GM13976 (cell line): ENCODE measurements around the gene NES.

Source experiments
- DNase-seq: peaks from one replicate; pipeline ENCODE4 v3.0.0; 2012; ENCODE audit warnings: low spot score
- in situ Hi-C: fragments of 300-500 bp; cut with MboI; formaldehyde crosslinking; loops from one replicate; pipeline ENCODE4 v1.12.0; 2022; ENCODE audit warnings: low sequenced_read_pairs, mixed read lengths, inconsistent platforms; ENCODE audit not compliant: unreplicated experiment
- TF ChIP-seq, protein P1 (sequence below): IDR thresholded peaks from 2 replicates; pipeline ENCODE4 v1.5.1; 2012; ENCODE audit warnings: borderline replicate concordance, mild to moderate bottlenecking; ENCODE audit not compliant: insufficient read depth; ENCODE audit errors: extremely low read depth, missing control alignments, control extremely low read depth

The NES gene, protein sequence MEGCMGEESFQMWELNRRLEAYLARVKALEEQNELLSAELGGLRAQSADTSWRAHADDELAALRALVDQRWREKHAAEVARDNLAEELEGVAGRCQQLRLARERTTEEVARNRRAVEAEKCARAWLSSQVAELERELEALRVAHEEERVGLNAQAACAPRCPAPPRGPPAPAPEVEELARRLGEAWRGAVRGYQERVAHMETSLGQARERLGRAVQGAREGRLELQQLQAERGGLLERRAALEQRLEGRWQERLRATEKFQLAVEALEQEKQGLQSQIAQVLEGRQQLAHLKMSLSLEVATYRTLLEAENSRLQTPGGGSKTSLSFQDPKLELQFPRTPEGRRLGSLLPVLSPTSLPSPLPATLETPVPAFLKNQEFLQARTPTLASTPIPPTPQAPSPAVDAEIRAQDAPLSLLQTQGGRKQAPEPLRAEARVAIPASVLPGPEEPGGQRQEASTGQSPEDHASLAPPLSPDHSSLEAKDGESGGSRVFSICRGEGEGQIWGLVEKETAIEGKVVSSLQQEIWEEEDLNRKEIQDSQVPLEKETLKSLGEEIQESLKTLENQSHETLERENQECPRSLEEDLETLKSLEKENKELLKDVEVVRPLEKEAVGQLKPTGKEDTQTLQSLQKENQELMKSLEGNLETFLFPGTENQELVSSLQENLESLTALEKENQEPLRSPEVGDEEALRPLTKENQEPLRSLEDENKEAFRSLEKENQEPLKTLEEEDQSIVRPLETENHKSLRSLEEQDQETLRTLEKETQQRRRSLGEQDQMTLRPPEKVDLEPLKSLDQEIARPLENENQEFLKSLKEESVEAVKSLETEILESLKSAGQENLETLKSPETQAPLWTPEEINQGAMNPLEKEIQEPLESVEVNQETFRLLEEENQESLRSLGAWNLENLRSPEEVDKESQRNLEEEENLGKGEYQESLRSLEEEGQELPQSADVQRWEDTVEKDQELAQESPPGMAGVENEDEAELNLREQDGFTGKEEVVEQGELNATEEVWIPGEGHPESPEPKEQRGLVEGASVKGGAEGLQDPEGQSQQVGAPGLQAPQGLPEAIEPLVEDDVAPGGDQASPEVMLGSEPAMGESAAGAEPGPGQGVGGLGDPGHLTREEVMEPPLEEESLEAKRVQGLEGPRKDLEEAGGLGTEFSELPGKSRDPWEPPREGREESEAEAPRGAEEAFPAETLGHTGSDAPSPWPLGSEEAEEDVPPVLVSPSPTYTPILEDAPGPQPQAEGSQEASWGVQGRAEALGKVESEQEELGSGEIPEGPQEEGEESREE (N-terminal part only)

DNA sequence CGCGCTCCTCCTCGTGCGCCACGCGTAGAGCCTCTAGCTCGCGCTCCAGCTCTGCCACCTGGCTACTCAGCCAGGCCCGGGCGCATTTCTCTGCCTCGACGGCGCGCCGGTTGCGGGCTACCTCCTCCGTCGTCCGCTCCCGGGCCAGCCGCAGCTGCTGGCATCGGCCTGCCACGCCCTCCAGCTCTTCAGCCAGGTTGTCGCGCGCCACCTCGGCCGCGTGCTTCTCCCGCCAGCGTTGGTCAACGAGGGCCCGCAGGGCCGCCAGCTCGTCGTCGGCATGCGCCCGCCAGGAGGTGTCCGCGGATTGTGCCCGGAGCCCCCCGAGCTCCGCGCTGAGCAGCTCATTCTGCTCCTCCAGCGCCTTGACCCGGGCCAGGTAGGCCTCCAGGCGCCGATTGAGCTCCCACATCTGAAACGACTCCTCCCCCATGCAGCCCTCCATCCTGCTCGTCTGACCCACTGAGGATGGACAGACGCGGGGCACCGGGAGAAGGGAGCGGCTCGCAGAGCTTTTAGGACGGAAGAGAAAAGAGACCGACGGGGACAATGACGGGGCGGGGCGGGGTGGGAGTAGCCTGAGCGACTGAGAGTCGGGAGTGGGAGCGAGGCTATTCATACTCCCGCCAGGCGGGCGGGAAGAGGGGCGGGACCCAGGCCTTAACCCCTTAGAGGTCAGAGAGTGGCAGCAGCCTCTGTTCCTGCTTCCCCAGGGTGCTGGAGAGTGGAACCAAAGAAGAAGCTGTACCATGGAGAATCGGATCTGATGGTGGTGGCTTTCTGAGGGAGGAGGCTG lies at the start of gene NES:
TSS of gene NES (minus strand) at position 588 of the 796 bp plus-strand sequence. CDS start at position 445, 143 bp downstream.
- TF ChIP-seq, protein P1, sequence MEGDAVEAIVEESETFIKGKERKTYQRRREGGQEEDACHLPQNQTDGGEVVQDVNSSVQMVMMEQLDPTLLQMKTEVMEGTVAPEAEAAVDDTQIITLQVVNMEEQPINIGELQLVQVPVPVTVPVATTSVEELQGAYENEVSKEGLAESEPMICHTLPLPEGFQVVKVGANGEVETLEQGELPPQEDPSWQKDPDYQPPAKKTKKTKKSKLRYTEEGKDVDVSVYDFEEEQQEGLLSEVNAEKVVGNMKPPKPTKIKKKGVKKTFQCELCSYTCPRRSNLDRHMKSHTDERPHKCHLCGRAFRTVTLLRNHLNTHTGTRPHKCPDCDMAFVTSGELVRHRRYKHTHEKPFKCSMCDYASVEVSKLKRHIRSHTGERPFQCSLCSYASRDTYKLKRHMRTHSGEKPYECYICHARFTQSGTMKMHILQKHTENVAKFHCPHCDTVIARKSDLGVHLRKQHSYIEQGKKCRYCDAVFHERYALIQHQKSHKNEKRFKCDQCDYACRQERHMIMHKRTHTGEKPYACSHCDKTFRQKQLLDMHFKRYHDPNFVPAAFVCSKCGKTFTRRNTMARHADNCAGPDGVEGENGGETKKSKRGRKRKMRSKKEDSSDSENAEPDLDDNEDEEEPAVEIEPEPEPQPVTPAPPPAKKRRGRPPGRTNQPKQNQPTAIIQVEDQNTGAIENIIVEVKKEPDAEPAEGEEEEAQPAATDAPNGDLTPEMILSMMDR = no peak
- DNase-seq = no peak
- in situ Hi-C loops = no loop called here

DNA sequence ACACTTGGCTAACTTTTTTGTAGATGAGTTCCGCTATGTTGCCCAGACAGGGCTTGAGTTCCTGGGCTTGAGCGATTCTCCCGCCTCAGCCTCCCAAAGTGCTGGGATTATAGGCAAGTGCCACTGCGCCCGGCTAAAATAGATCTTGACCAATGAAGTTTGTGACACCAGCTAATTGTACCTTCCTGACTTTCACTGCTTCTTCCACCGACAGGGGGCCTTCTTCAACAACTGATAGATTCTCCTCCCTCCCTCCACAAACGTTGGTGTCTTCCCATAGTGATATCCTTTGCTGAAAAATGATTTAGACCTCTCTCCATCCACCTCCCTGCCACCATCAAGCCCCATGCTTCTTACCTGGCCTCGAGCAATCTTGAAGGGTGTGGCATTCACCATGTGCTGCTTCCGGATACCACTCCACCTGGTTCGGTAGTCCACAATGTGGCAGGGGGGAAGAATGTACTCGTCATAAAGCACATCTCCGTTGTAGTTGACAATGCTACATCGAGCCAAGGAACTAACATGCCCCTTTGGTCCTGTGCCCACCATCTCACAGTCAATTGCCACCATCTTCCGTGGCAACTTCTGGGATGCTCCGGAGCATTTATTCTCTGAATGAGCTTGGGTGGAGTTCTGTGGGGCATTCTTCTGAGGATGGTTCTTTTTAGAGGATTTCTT lies 49.5 kb upstream of the NES start:
- peak; percentile 70 for DNase-seq
- TF ChIP-seq, protein P1 = peak; percentile 61
- in situ Hi-C loops = no loop called here

DNA sequence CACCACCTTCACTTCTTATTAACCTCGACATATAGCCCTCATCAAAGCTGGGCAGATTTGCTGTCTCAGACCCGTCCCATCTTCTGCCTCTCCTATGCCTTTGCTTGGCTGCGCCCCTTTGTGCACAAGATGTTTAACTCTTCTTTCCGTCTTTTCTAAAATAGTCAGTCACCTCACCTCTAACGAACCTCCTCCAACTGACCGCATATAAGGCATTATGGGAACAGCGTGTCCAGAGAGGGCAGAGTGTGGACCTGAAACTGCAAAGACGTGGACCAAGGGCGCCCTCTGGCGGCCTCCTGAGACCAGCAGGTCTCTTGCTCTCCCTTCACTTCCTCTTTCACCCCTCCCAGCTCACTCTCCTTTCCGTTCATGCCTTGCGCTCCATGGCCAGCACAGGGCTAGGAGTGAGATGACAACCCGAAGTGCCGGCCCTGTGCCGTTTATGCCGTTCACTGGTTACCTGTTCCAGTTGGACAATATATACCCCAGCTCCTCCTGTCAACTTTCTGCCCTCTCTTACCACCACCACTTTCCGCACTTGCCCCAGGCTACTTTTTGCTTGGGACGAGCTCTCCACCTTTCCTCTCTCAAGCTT lies 48.6 kb upstream of the NES start:
- TF ChIP-seq, protein P1 = peak; percentile 92
- peak; percentile 85 for DNase-seq
- in situ Hi-C loops = no loop called here

DNA sequence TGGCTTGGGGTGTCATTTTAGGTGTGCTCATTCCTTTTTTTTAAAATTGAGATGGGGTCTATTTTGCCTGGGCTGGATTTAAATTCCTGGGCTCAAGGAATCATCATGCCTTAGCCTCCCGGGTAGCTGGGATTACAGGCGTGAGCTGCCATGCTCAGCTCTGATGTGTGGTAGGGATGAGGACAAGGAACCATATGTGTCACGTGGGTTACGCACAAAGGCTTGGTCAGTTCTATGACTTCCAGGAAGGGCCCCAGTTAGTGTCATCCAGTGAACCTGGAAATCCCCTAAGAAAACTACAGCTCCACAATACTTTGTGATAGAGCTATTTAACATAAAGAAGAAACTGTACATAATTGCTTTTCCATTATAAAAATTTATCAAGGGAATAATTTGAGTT lies 44.3 kb upstream of the NES start:
- no peak for DNase-seq
- TF ChIP-seq, protein P1 = no peak
- in situ Hi-C loops = no loop called here

DNA sequence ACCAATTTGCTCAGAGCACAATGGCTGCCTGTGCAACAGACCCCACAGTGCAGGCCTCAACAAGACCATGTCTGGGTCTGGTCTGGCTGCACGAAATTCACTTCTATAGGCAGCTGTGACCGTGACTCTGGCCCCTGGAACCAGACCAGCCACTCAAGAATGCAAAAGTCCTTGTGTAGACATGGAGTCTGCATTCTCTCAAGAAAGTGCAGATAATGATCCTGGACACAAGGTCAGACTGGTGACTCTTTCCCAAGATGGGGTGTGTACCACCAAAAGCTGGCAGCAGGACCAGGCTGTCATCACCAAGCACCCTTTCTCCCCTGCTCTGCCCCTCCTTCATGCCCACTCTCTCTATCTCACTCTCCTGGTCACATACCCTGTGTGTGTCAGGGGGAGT lies 43.9 kb upstream of the NES start:
- no peak for DNase-seq
- TF ChIP-seq, protein P1 = no peak
- in situ Hi-C loops = no loop called here
